ENCODE results near the gene ACSS2. TPM values are rescaled to one million over a fixed set of nuclear protein-coding genes. Genes with fewer than 3 reads are reported as not detected.

Gene ACSS2
- total RNA-seq, 1 experiment from 2014 or later: 25.4 TPM

GRCh38 chr20:34891166-34892062, 15.0 kb downstream of the ACSS2 start:
- TF ChIP-seq POLR2AphosphoS5 (IDR thresholded peaks at IDR 0.05; ENCODE audit: low read depth, low read length) (no peak), CTCF (IDR thresholded peaks at IDR 0.05) (no peak), SIN3A (IDR thresholded peaks at IDR 0.05; ENCODE audit: borderline replicate concordance, insufficient read depth, low read depth, low read length) (no peak)
- TF ChIP-seq, protein P1, sequence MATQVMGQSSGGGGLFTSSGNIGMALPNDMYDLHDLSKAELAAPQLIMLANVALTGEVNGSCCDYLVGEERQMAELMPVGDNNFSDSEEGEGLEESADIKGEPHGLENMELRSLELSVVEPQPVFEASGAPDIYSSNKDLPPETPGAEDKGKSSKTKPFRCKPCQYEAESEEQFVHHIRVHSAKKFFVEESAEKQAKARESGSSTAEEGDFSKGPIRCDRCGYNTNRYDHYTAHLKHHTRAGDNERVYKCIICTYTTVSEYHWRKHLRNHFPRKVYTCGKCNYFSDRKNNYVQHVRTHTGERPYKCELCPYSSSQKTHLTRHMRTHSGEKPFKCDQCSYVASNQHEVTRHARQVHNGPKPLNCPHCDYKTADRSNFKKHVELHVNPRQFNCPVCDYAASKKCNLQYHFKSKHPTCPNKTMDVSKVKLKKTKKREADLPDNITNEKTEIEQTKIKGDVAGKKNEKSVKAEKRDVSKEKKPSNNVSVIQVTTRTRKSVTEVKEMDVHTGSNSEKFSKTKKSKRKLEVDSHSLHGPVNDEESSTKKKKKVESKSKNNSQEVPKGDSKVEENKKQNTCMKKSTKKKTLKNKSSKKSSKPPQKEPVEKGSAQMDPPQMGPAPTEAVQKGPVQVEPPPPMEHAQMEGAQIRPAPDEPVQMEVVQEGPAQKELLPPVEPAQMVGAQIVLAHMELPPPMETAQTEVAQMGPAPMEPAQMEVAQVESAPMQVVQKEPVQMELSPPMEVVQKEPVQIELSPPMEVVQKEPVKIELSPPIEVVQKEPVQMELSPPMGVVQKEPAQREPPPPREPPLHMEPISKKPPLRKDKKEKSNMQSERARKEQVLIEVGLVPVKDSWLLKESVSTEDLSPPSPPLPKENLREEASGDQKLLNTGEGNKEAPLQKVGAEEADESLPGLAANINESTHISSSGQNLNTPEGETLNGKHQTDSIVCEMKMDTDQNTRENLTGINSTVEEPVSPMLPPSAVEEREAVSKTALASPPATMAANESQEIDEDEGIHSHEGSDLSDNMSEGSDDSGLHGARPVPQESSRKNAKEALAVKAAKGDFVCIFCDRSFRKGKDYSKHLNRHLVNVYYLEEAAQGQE (IDR thresholded peaks at IDR 0.05; ENCODE audit: insufficient read depth in 1 of 2, low read depth in 2 of 2, low read length in 1 of 2): no peak
- DNase-seq (ENCODE audit: low read depth, low spot score): peak; percentile 70
- no peaks in the 10 kb centered on the region for H3K27me3 ChIP-seq (ENCODE audit: control insufficient read depth, insufficient read depth, low read length)
- ChIA-PET POLR2A (no interaction called here), CTCF (no interaction called here)
- no peak overlapping the region for H3K27ac ChIP-seq (ENCODE audit: low read length)
- no peaks in the 10 kb centered on the region for H3K9me3 ChIP-seq (ENCODE audit: control insufficient read depth, insufficient read depth, low read depth, low read length)
- ATAC-seq: no peak
- intact Hi-C loops (cut with micrococcal nuclease; ENCODE audit: unreplicated experiment): no loop called here
- H3K4me1 ChIP-seq (ENCODE audit: control insufficient read depth, insufficient read depth, low read length): no peaks in the 10 kb centered on the region
- in situ Hi-C loops (cut with HindIII; ENCODE audit: low pct_unique_long_range_greater_than_20kb, low sequenced_read_pairs): no loop called here
- no TSS peak for BruUV-seq (replicated peaks)
- no peaks in the 10 kb centered on the region for H3K36me3 ChIP-seq (ENCODE audit: control insufficient read depth, insufficient read depth, low read length)
- no peak overlapping the region for H3K4me3 ChIP-seq (ENCODE audit: low read depth in 2 of 2, low read length in 2 of 2)

DNA sequence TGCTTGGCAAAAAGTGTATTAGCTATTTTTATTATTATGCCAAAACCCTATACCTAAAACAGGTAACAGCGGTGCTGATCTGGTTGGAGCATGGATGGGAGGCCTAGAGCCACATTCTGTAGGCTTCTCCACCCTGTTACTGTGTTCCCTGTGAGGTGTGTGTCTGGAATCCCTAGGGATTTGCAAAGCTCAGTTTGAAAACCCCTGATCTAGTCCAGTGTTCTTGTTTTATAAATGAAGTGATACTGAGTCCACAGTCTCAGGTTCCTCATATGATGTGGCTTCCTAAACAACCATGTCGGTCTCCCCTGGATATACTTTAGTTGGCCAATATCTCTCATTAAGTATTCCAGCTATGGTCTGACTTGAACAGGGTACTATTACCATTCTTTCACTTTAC, 16.3 kb downstream of the ACSS2 start:
- POLR2A ChIA-PET: no interaction called here
- H3K9me3 ChIP-seq (ENCODE audit: control insufficient read depth, insufficient read depth, low read depth, low read length): no peaks in the 10 kb centered on the region

More for the DNA sequence above, 16.3 kb downstream of the ACSS2 start:
- BruUV-seq (replicated peaks): no TSS peak
- intact Hi-C loops (cut with micrococcal nuclease; ENCODE audit: unreplicated experiment): no loop called here
- Histone ChIP-seq H3K27me3 (ENCODE audit: control insufficient read depth, insufficient read depth, low read length) (no peaks in the 10 kb centered on the region), H3K4me3 (ENCODE audit: low read depth in 2 of 2, low read length in 2 of 2) (no peak overlapping the region), H3K36me3 (ENCODE audit: control insufficient read depth, insufficient read depth, low read length) (no peaks in the 10 kb centered on the region), H3K27ac (ENCODE audit: low read length) (no peak overlapping the region), H3K4me1 (ENCODE audit: control insufficient read depth, insufficient read depth, low read length) (no peaks in the 10 kb centered on the region)
- DNase-seq (ENCODE audit: low read depth, low spot score) (no peak), ATAC-seq (no peak)
- TF ChIP-seq, protein P1 (IDR thresholded peaks at IDR 0.05; ENCODE audit: insufficient read depth in 1 of 2, low read depth in 2 of 2, low read length in 1 of 2): no peak
- TF ChIP-seq SIN3A (IDR thresholded peaks at IDR 0.05; ENCODE audit: borderline replicate concordance, insufficient read depth, low read depth, low read length) (no peak), TCF7L2 (IDR thresholded peaks at IDR 0.05; ENCODE audit: low read depth, low read length) (no peak), POLR2AphosphoS5 (IDR thresholded peaks at IDR 0.05; ENCODE audit: low read depth, low read length) (no peak), CTCF (IDR thresholded peaks at IDR 0.05) (no peak)
- in situ Hi-C loops (cut with HindIII; ENCODE audit: low pct_unique_long_range_greater_than_20kb, low sequenced_read_pairs): no loop called here
- CTCF ChIA-PET: interaction anchor here (0.6 to 0.9 kb wide), 2 partner anchors 73 to 109 kb away, joined by 3 to 4 read pairs; no protein-coding TSS in a partner anchor
